NB4 (cell line): Measurements from ENCODE around the gene TYMP.

Experiments used
- DNase-seq: peaks from one replicate; pipeline ENCODE4 v3.0.0; 2010; ENCODE audit warnings: low read depth
- H3K4me3 ChIP-seq: one replicate; pipeline ENCODE4 v1.5.1; 2011; ENCODE audit warnings: mild to moderate bottlenecking, low read depth, low read length, moderate library complexity
- MAX ChIP-seq: IDR thresholded peaks from 2 replicates; pipeline ENCODE4 v1.6.1; 2011; ENCODE audit warnings: low read depth, low read length
- MYC ChIP-seq: IDR thresholded peaks from 2 replicates; pipeline ENCODE4 v1.6.1; 2011; ENCODE audit warnings: low read depth, low read length
- POLR2A ChIP-seq: IDR thresholded peaks from 2 replicates; pipeline ENCODE4 v1.6.1; 2011; ENCODE audit warnings: mild to moderate bottlenecking; ENCODE audit not compliant: insufficient read length; ENCODE audit errors: extremely low read depth
- TF ChIP-seq, protein P1 (sequence below): IDR thresholded peaks from one replicate; pipeline ENCODE4 v1.5.1; 2012; ENCODE audit warnings: low read depth, low read length

The TYMP gene

GRCh38 chr22:50576070-50576469 lies 46.3 kb upstream of the TYMP start:
- TF ChIP-seq MAX (no peak), MYC (no peak), POLR2A (no peak)
- TF ChIP-seq, protein P1, sequence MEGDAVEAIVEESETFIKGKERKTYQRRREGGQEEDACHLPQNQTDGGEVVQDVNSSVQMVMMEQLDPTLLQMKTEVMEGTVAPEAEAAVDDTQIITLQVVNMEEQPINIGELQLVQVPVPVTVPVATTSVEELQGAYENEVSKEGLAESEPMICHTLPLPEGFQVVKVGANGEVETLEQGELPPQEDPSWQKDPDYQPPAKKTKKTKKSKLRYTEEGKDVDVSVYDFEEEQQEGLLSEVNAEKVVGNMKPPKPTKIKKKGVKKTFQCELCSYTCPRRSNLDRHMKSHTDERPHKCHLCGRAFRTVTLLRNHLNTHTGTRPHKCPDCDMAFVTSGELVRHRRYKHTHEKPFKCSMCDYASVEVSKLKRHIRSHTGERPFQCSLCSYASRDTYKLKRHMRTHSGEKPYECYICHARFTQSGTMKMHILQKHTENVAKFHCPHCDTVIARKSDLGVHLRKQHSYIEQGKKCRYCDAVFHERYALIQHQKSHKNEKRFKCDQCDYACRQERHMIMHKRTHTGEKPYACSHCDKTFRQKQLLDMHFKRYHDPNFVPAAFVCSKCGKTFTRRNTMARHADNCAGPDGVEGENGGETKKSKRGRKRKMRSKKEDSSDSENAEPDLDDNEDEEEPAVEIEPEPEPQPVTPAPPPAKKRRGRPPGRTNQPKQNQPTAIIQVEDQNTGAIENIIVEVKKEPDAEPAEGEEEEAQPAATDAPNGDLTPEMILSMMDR, result no peak
- no peak overlapping the region for H3K4me3 ChIP-seq
- peak; percentile 53 for DNase-seq

DNA sequence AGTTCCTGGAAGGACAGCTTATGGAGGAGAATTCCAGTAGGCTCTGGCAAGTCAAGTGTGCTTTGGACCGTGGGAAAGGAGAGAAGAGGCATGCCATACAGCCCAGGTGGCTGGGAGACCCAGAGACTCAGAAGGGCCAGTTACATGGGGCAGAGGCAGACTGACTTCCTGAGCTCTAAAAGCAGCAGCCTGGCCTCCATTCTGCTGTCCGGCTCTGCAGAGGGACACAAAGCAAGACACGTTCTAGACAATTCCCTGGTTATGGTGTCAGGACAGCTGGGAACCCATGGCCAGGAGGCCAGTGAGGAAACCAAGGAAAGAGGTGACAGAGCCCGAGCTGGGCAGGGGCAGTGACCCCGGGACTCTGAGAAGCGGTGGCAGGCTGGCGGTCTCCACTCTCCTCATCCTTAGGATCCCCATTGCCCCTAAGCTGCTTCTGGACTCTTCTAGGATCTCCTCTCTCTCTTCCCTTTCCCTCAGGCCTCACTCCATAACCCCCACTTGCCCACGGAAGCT lies 45.7 kb upstream of the TYMP start:
- H3K4me3 ChIP-seq, result no peak overlapping the region
- no peak for DNase-seq
- TF ChIP-seq MYC (no peak), POLR2A (no peak), MAX (no peak)
- TF ChIP-seq, protein P1, result no peak

GRCh38 chr22:50574383-50574755 lies 44.6 kb upstream of the TYMP start:
- TF ChIP-seq POLR2A (no peak), MYC (no peak), MAX (no peak)
- TF ChIP-seq, protein P1, result no peak
- H3K4me3 ChIP-seq, result no peak overlapping the region
- no peak for DNase-seq

- no peak for DNase-seq
- no peak overlapping the region for H3K4me3 ChIP-seq
- TF ChIP-seq MYC (no peak), POLR2A (no peak), MAX (no peak)
- TF ChIP-seq, protein P1, result no peak
Measured at GRCh38 chr22:50573491-50574382, 43.9 kb upstream of the TYMP start.

- H3K4me3 ChIP-seq, result no peak overlapping the region
Measured at GRCh38 chr22:50572965-50573364, 43.2 kb upstream of the TYMP start.

More at GRCh38 chr22:50572965-50573364, 43.2 kb upstream of the TYMP start:
- no peak for DNase-seq
- TF ChIP-seq, protein P1, result no peak
- no peak for TF ChIP-seq POLR2A
- no peak for TF ChIP-seq MAX
- no peak for TF ChIP-seq MYC
